ENCODE results near the gene ZC3H12D. TPM values are rescaled to one million over a fixed set of nuclear protein-coding genes. Genes with fewer than 3 reads are reported as not detected.
"Not testable (repeated sequence)": the region's sequence is repeated elsewhere in the genome, so short reads cannot be mapped to it uniquely, and the experiment has no call there.

ZC3H12D gene
- polyA plus RNA-seq (ENCODE audit: insufficient read length in 3 of 3): under 1 TPM; 0.18 to 0.34 (median 0.32) TPM

- DNase-seq (ENCODE audit: low read depth in 3 of 3, low spot score in 2 of 3): no peak
These were observed at the start of gene ZC3H12D for GRCh38 chr6:149484733-149485700. TSS of gene ZC3H12D (minus strand) at chr6:149485014. CDS start at chr6:149474543, 10,471 bp downstream.

GRCh38 chr6:149529650-149530049 lies 44.8 kb upstream of the ZC3H12D start:
- no peak for DNase-seq (ENCODE audit: low read depth in 3 of 3, low spot score in 2 of 3)

GRCh38 chr6:149515494-149515893 lies 30.7 kb upstream of the ZC3H12D start:
- no peak for DNase-seq (ENCODE audit: low read depth in 3 of 3, low spot score in 2 of 3)

GRCh38 chr6:149513915-149514314 lies 29.1 kb upstream of the ZC3H12D start:
- no peak for DNase-seq (ENCODE audit: low read depth in 3 of 3, low spot score in 2 of 3)

GRCh38 chr6:149510793-149511512 lies 26.1 kb upstream of the ZC3H12D start:
- DNase-seq (ENCODE audit: low read depth in 3 of 3, low spot score in 2 of 3): no peak

GRCh38 chr6:149508485-149508884 lies 23.7 kb upstream of the ZC3H12D start:
- DNase-seq (ENCODE audit: low read depth in 3 of 3, low spot score in 2 of 3): no peak

GRCh38 chr6:149503872-149504271 lies 19.1 kb upstream of the ZC3H12D start:
- no peak for DNase-seq (ENCODE audit: low read depth in 3 of 3, low spot score in 2 of 3)

GRCh38 chr6:149503276-149503675 lies 18.5 kb upstream of the ZC3H12D start:
- DNase-seq (ENCODE audit: low read depth in 3 of 3, low spot score in 2 of 3): no peak

- no peak for DNase-seq (ENCODE audit: low read depth in 3 of 3, low spot score in 2 of 3)
These were observed 17.0 kb upstream of the ZC3H12D start for GRCh38 chr6:149501768-149502167.

GRCh38 chr6:149501201-149501600 lies 16.4 kb upstream of the ZC3H12D start:
- no peak for DNase-seq (ENCODE audit: low read depth in 3 of 3, low spot score in 2 of 3)

- DNase-seq (ENCODE audit: low read depth in 3 of 3, low spot score in 2 of 3): no peak
These were observed 15.3 kb upstream of the ZC3H12D start for GRCh38 chr6:149500096-149500495.

GRCh38 chr6:149499066-149499465 lies 14.3 kb upstream of the ZC3H12D start:
- no peak for DNase-seq (ENCODE audit: low read depth in 3 of 3, low spot score in 2 of 3)

GRCh38 chr6:149497365-149497764 lies 12.6 kb upstream of the ZC3H12D start:
- no peak for DNase-seq (ENCODE audit: low read depth in 3 of 3, low spot score in 2 of 3)

GRCh38 chr6:149496597-149496996 lies 11.8 kb upstream of the ZC3H12D start:
- not testable (repeated sequence) for DNase-seq (ENCODE audit: low read depth in 3 of 3, low spot score in 2 of 3)

GRCh38 chr6:149495349-149496016 lies 10.7 kb upstream of the ZC3H12D start:
- DNase-seq (ENCODE audit: low read depth in 3 of 3, low spot score in 2 of 3): not testable (repeated sequence)

- DNase-seq (ENCODE audit: low read depth in 3 of 3, low spot score in 2 of 3): not testable (repeated sequence)
These were observed 10.0 kb upstream of the ZC3H12D start for GRCh38 chr6:149494810-149495209.

GRCh38 chr6:149493761-149494320 lies 9.0 kb upstream of the ZC3H12D start:
- DNase-seq (ENCODE audit: low read depth in 3 of 3, low spot score in 2 of 3): no peak

- no peak for DNase-seq (ENCODE audit: low read depth in 3 of 3, low spot score in 2 of 3)
These were observed 8.1 kb upstream of the ZC3H12D start for GRCh38 chr6:149492798-149493343.

GRCh38 chr6:149489967-149490366 lies 5.2 kb upstream of the ZC3H12D start:
- DNase-seq (ENCODE audit: low read depth in 3 of 3, low spot score in 2 of 3): no peak

- peak in 1 of 3 donors; percentile 17 for DNase-seq (ENCODE audit: low read depth in 3 of 3, low spot score in 2 of 3)
These were observed 4.0 kb upstream of the ZC3H12D start for GRCh38 chr6:149488815-149489214.
